ENCODE measurements around the gene MGAT3. TPM values are rescaled to one million over a fixed set of nuclear protein-coding genes. Genes with fewer than 3 reads are reported as not detected.

MGAT3 gene
- total and polyA plus RNA-seq, 9 of the 15 experiments (the other 6 are each of a cell fraction or from before 2014, with no cell fraction given): 0.10 to 11.5 (median 4.6) TPM

GRCh38 chr22:39535357-39535725 lies 78.5 kb downstream of the MGAT3 start (continued):
- no peak for TF ChIP-seq U2AF1 (optimal IDR thresholded peaks at IDR 0.05; ENCODE audit: low read depth, low read length)
- no peak for TF ChIP-seq MECOM (CRISPR knock-in tag; IDR thresholded peaks at IDR 0.05)
- no peak for TF ChIP-seq POLR2B (IDR thresholded peaks at IDR 0.05; ENCODE audit: low read depth, partially characterized antibody)
- no peak for TF ChIP-seq FOXK2 (conservative IDR thresholded peaks at IDR 0.05 in 1 of 2, IDR thresholded peaks at IDR 0.05 in 1 of 2; ENCODE audit: low read depth in 2 of 2)
- TF ChIP-seq CHD1 (IDR thresholded peaks at IDR 0.05; ENCODE audit: low read length): no peak
- no peak for TF ChIP-seq STAG1 (CRISPR knock-in tag; IDR thresholded peaks at IDR 0.05; ENCODE audit: borderline replicate concordance)
- no peak for TF ChIP-seq DDX20 (tag; IDR thresholded peaks at IDR 0.05; ENCODE audit: low read depth)

GRCh38 chr22:39535831-39536449 lies 79.1 kb downstream of the MGAT3 start:
- intact Hi-C loops (cut with micrococcal nuclease) (no loop called here), in situ Hi-C loops (cut with MboI) (loop anchor here (10.0 kb wide), 1 partner anchor 649 kb away; no protein-coding TSS in a partner anchor)
- DNase-seq (ENCODE audit: extremely low read depth in 1 of 4, low spot score in 3 of 4) (no peak), ATAC-seq (no peak), FAIRE-seq (no peak)
- Histone ChIP-seq H3K9me3 (replicated peaks; ENCODE audit: control insufficient read depth, insufficient read depth, low read depth, low read length) (no peaks in the 10 kb centered on the region), H3K4me3 (no peak overlapping the region), H2AFZ (ENCODE audit: low read depth, low read length) (no peak overlapping the region), H4K20me1 (replicated peaks; ENCODE audit: control insufficient read depth, insufficient read depth, low read length) (0 out of 2 replicates have a peak, but pooled peaks cover 2% of the 10 kb centered on the region), H3K36me3 (ENCODE audit: control insufficient read depth, insufficient read depth, low read length) (peaks cover 9% of the 10 kb centered on the region), H3K27me3 (ENCODE audit: control insufficient read depth in 2 of 2, insufficient read depth in 2 of 2, low read length in 2 of 2) (no peaks in the 10 kb centered on the region), H3K27ac (ENCODE audit: extremely low read depth, low read depth, low read length) (no peak overlapping the region), H3K79me2 (ENCODE audit: control insufficient read depth, insufficient read depth, low read length) (peaks cover 16% of the 10 kb centered on the region), H3K9me1 (ENCODE audit: control insufficient read depth, insufficient read depth, low read length) (no peaks in the 10 kb centered on the region), H3K4me1 (replicated peaks in 1 of 2; ENCODE audit: control insufficient read depth in 2 of 2, insufficient read depth in 2 of 2, low read length in 2 of 2) (peaks cover 12 to 30% of the 10 kb centered on the region in 2 experiments; a peak in 4 of 5 replicates), H3K9ac (ENCODE audit: insufficient read depth in 1 of 2, low read depth in 2 of 2, low read length in 2 of 2) (no peak overlapping the region), H3K4me2 (ENCODE audit: insufficient read depth, low read length) (no peak overlapping the region)
- TF ChIP-seq BCOR (IDR thresholded peaks at IDR 0.05) (0 out of 2 replicates have a peak, but pooled peaks have one; percentile 29), ZFP36 (IDR thresholded peaks at IDR 0.05; ENCODE audit: low read depth, low read length, partially characterized antibody) (peak; percentile 64), RBM25 (IDR thresholded peaks at IDR 0.05; ENCODE audit: low read depth, low read length, severe bottlenecking) (peak; percentile 62), EHMT2 (IDR thresholded peaks at IDR 0.05) (no peak), TBL1XR1 (IDR thresholded peaks at IDR 0.05; ENCODE audit: low read length in 2 of 2) (no peak)
- 70% methylated on average over 14 of the region's 15 CpGs for WGBS (ENCODE audit: insufficient coverage, low coverage, missing lambda C conversion rate)
- BruUV-seq (replicated peaks): no TSS peak
- POLR2A ChIA-PET: no interaction called here
- CTCF ChIA-PET (ENCODE audit: low intra/inter-chr PET ratio): interaction anchor here (0.9 to 2.2 kb wide), 4 partner anchors 487 to 1363 kb away, joined by 3 to 18 read pairs (median 6); no protein-coding TSS in a partner anchor
